GM18861 (cell line): Measurements from ENCODE around the gene GPAT3.
"Not testable (repeated sequence)": the region's sequence is repeated elsewhere in the genome, so short reads cannot be mapped to it uniquely, and the experiment has no call there.

Experiments used
- ATAC-seq: cut with Tn5 transposase; IDR thresholded peaks from one replicate; pipeline ENCODE4 v1.9.1; 2021; ENCODE audit not compliant: unreplicated experiment

The GPAT3 gene

GRCh38 chr4:83535520-83536361, at the start of gene GPAT3:
TSS of gene GPAT3 (plus strand) at chr4:83536108. CDS start at chr4:83536623, 515 bp downstream.
- peak; percentile 73 for ATAC-seq

GRCh38 chr4:83486457-83487129, 49.3 kb upstream of the GPAT3 start:
- no peak for ATAC-seq

- ATAC-seq: no peak
Observed at GRCh38 chr4:83489711-83490326, 46.1 kb upstream of the GPAT3 start.

GRCh38 chr4:83490876-83491450, 44.9 kb upstream of the GPAT3 start:
- ATAC-seq: peak; percentile 78

DNA sequence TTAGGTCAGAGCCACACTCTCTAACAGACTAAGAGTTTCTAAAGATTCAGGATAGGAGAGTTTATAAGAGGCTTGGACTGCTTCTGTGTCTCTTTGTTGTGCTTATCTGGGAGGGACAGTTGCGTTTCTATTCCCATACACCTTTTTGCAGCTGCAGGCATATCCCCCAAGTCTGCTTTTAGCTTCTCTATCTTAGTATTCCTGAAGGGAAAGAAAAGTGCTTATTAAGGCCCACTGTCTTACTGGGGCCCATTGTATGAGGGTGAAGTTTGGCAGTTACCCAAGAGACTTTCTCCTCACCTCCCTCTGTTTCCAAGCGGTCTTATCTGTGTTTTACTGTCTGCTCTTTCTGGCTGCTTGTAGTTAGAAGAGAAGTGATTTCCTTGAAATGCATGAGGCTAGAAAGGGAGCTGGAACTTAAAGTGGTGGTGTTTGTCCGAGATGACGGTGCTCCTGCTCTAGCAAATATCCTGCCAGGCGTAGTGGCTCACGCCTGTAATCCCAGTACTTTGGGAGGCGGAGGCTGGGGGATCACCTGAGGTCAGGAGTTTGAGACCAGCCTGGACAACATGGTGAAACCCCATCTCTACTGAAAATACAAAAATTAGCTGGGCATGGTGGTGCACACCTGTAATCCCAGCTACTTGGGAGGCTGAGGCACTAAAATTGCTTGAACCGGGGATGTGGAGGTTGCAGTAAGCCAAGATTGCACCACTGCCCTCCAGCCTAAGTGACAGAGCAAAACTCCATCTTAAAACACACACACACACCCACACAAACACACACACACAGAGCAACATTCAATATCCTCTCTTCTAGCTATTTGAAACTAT, 39.6 kb upstream of the GPAT3 start:
- ATAC-seq: not testable (repeated sequence)

DNA sequence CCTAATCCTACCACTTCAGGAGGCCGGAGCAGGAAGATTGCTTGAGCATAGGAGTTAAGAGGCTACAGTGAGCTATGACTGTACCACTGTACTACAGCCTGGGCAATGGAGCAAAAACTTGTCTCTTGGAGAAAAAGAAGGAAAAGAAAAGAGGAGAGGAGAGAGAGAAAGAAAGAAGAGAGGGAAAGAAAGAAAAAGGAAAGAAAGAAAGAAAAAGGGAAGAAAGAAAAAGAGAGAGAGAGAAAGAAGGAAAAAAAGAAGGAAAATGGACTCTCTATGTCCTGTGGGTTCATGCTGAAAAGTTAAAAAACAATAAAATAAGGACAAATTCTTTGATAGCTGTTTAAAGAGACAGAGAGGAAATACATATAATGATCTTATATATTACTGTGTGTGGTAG, 37.7 kb upstream of the GPAT3 start:
- ATAC-seq: no peak

DNA sequence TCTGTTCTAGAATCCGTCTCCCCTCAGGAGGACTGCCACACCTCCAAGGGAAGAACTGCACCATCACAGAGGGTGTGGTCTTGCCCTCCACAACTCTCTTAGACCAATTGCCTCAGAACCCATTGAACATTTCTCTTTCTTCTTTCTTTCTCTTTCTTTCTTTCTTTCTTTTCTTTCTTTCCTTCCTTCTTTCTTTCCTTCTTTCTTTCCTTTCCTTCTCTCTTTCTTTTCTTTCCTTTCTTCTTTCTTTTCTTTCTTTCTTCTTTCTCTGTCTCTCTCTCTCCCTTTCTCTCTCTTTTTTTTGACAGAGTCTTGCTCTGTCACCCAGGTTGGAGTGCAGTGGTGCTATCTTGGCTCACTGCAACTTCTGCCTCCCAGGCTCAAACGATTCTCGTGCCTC, 34.2 kb upstream of the GPAT3 start:
- ATAC-seq: not testable (repeated sequence)

DNA sequence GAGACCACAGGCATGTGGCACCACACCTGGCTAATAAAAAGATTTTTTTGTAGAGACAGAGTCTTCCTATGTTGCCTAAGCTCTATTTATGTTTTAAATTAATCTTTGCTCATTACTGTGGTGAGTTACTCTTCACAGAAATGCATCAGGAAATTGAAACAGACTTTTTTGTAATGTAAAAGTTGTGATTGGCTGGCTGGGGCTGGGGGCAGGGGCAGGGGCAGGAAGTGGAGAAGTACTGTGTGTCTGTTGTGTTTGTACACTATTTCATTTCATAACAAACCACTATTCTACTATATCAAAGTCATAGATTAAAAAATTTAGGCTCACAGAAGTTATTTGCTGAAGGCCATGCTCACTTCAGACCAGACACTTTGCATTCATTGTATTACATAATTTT, 31.9 kb upstream of the GPAT3 start:
- ATAC-seq: no peak

DNA sequence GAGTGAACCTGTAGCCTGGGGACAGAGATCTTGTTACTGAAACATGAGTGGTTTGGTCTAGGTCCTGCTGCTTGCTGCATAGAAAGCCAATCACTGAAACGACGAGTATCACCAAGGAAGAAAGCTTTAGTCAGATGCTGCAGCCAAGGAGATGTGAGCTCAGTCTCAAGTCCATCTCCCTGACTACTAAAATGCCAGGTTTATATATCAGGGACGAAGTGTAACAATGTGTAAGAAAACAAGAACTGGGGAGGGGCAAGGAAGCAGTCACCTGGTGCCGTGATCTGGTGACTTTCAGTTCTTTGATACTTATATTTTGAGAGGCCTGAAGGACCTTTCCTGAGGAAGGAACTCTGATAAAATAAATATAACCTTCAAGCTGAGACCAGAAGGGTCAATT, 31.4 kb upstream of the GPAT3 start:
- ATAC-seq: no peak

DNA sequence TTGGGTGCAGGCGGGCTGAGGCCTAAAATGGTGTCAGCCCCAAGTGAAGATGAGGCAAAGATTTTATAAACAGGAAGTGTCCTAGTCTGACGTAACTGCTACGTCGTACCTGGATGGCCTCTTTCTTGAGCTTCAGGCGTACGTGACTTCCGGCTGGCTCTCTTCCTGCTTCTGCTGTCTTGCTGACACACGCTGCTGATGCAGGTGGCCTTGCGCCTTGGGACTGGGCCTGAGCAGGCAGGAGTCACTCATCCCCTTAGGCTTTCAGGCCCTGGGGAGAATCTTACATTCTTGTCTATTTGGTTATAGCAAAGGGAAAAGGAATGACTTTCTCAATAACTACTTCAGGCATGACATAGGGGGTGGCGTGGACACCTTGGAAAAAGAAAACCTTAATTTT, 30.9 kb upstream of the GPAT3 start:
- no peak for ATAC-seq

- not testable (repeated sequence) for ATAC-seq
Observed at GRCh38 chr4:83509156-83509585, 26.7 kb upstream of the GPAT3 start.

GRCh38 chr4:83510442-83510841, 25.5 kb upstream of the GPAT3 start:
- ATAC-seq: no peak

GRCh38 chr4:83516042-83516772, 19.7 kb upstream of the GPAT3 start:
- no peak for ATAC-seq

- no peak for ATAC-seq
Observed at GRCh38 chr4:83522239-83522638, 13.7 kb upstream of the GPAT3 start.

GRCh38 chr4:83527671-83528070, 8.2 kb upstream of the GPAT3 start:
- ATAC-seq: no peak

DNA sequence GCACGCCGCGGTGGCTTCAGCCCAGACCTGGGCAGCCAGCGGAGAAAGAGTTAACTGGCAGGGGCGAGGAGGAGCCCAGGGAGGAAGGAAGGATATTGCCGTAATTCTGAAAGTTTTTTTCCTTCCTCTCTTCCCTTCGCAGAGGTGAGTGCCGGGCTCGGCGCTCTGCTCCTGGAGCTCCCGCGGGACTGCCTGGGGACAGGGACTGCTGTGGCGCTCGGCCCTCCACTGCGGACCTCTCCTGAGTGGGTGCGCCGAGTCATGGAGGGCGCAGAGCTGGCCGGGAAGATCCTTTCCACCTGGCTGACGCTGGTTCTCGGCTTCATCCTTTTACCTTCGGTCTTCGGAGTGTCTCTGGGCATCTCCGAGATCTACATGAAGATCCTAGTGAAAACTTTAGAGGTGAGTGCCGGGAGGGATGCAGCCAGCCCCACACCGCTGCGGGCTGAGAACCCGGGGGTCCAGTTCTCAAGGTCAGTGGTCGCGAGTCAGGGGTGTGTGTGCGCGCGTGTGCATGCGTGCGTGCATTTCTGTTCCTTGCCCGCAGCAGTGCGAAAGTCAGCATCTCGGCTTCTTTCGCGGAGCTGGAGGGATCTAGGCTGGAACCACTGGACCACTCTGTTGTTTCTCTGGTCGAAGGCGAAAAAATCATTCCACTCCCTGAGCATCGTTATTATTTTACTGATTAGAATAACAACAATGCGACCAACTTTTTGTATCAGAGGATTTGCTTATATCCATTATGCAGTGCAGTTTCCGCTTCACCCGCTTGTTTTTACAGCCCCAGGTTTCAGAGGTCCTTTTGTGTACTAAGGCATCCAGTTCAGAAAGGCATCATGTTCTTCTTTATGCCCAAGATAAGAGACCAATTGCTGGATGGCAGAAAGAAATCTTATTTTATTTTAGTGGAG, 709 bp downstream of the GPAT3 start:
- ATAC-seq: no peak

DNA sequence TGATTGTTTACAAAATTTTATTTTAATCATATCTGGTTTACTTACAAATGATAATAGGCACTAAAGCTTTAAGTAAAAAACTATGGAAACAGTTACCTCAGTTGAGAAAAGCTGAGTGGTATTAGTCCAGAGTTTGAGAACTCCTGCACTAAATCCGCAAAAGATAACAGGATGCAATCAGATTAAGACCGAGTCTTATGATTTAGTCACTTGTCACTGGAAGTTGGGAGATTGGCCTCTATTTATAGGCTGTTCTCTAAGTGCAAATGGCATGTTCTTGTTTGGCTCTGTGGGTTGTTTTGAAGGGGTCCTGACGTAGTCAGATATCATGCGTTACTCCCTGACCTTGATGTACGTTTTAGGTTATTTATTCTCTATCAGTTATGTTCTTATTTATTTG, 6.3 kb downstream of the GPAT3 start:
- ATAC-seq: no peak

- ATAC-seq: no peak
Observed at GRCh38 chr4:83546786-83547185, 10.9 kb downstream of the GPAT3 start.
